HTR-8/SVneo (cell line): ENCODE results near the gene COG4.

Experiments
- DNase-seq: peaks from one replicate; pipeline ENCODE4 v3.0.0; 2011; ENCODE audit warnings: low spot score, mixed read lengths; ENCODE audit not compliant: insufficient read length
- FAIRE-seq: peaks from 2 replicates; lab custom pipeline; 2011; peaks lifted over from hg19 to GRCh38; lab: Jason Lieb, UNC

The COG4 gene

DNA sequence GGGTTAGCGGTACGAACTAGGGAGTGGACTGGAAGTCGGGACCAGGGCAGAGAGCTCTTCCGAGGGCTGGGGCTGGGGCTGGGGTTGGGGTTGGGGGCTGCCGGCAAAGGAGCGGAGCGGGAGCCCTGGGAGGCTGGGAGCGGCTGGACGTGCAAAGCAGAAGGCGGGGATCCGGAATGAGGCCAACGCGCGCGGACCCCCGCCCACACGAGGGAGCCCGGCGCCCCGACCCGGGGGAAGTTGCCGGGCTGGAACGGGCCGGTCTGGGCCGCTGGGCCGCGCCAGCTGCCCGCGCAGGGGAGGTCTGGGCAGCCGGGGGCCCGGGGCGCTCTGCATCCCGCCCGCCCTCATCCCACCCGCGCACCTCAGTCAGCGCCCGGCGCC is 84.8 kb downstream of the COG4 start:
- DNase-seq (no peak), FAIRE-seq (no peak)

DNA sequence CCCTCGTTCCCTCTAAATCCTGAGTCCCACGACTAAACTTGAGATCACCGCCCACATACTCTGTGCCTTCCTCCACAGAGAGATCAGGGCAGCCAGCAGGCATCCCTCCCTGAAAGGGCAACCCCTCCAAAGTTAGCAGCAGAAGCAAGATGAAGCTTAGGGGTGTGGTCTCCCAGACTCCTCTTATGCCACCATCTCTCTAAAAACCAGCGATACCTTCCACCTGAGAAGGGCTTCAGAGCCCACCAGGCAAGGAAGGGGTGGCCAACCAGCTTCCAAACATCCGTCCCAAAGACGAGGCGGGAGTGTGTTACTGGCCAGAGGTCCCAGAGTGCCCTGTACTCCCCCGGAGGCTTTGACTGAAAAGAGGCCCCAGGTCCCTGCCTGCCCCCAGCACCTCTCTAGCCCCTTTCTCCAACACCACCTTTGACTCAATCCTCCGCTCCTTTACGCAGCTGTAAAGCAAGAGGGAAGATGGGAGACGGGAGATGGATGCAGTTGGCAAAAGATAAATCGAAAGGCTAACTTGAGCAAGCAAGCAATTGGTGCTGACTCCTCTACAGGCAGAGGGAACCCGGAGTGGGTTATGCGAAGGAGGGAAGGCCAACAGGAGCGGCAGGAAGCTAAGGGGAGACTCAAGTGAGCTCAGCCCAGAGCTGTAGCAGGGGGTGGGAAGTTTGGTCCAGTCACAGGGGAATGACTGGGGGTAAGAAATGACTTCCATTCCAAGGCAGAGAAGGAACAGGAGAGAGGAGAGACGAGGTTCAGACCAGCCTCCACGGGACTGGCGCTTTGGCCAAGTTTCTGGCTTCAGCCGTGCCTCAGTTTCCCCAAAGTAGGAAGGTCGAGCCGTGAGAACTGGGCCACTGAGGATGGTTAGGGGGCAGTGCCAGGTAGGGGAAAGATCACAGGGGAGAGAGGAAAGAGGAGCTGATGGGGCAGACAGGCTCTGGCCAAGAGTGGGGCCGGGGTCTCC is 85.5 kb downstream of the COG4 start:
- FAIRE-seq, result peak; percentile 62

DNA sequence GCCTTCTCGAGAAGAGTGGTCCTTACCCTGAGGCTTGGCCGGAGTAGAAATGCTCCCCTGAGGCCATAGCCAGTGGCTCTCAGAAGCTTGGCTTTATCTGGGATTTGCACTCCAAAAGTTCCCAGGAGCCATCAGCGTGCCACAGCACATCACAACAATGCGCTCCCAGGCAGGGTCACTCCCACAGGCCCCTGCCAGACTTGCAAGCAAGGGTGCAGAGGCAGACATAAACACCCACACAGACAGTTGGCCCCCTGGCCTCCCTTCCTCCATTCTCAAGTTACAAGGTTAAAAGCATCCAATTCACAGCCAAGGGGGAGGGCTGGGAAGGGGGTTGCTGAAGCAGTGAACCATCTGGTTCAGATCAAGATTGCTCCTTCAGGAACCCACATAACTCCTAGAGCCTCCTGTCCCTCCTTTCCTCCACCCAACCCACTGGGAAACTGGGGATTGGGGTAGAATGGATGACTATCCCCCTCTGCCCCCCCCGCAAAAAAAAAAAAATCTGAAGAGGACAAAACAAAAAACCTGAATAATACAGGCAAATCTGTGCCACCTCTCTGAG is 86.3 kb downstream of the COG4 start:
- FAIRE-seq (peak; percentile 91), DNase-seq (peak; percentile 93)

More for the DNA sequence above, 85.5 kb downstream of the COG4 start:
- DNase-seq, result no peak

DNA sequence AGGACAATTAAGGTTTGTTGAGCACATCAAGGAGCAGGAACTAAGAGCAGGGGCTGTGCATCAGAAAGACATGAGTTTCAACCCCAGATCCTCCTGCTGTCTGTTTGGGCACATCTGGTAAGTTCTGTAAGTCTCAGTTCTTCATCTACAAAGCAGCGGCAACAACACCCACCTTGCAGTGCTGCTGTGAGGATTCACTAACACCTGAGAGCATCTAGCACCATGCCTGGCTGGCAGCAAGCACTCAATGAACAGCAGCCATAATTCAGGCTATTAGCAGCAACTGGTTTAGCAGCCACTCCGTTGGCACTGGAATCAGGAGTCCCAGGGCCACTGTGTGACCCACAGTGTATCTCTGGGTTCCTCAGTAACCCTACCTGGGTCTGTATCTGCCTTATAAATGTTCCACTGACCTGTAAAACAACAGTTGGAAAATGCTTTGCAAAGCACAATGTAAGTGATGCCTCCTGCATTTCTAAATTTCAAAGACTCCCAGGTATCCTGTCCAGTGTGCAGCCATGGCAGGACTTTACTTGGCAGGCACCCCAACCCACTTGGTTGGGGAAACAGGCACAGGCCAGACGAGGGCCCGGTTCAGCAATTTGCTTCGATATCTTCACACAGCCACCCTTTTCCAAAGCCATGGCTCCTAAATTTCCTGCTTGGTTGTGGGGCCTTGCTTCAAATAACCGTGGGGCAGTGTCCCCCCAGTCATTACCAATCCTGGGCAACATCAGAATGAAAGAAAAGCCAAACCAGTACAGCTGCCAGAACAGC is 88.7 kb downstream of the COG4 start:
- FAIRE-seq (no peak), DNase-seq (no peak)

DNA sequence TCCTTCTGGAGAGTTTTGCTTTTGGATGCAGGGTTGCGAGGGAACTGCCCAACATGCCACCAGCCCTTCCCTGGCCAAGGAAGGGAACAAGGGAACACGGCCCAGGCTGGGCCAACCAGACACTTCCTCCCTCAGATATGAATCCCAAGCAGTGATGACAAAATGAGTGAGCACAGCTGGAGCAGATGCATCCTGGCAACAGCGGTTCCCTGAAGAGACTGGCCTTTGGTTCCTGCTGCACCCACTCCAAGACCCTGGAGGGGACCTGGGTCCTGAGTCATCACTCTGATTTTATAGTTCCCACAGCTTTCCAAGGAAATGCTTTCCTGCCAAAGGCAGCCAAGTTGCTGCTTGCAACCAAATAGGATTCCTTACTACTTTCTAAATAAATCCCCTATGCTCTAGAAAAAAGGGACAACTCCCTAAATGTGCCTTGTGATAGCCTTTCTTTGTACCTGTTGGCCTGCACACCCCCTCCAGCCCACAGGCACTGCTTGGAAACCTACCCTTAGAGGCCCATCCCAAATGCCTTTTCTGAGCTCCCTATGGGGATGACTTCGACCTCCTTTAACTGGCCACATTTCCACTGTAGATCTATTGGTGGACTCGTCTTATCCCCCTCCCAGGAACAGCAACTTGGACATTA is 89.8 kb downstream of the COG4 start:
- FAIRE-seq (no peak), DNase-seq (peak; percentile 71)

DNA sequence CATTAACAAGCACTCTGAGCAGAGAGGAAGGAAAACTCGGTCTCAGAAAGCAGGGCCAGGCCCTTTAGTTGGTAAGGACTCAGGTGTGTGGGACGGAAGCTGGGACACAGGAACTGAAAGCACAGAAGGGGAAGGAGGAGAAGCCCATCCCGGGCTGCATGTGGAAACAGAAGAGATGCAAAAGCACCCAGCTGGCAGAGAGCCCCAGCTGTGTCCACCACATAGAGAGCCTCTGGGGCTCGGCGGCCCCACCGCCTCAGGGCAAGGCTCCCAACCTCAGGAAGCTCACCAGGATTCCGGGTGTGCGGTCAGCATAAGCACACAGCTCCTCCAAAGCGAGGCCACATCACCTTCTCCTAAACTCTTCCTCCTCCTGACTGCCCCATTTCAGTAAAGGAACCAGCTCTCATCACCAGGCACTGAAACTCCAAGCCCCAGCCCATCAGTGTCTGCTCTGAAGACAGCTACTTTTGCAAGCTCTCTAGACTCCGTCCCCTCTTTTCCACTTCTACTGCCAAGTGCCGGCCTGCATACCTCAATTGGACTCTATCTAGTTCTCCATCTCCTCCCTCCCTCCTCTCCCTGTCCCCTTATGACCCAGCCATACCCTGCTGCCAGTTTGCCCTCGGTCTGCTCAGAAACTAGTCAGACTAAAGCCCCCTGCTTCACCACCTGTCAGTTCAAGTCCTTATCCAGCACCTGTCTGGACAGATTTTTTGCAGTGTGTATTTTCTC is 90.5 kb downstream of the COG4 start:
- DNase-seq (no peak), FAIRE-seq (no peak)

DNA sequence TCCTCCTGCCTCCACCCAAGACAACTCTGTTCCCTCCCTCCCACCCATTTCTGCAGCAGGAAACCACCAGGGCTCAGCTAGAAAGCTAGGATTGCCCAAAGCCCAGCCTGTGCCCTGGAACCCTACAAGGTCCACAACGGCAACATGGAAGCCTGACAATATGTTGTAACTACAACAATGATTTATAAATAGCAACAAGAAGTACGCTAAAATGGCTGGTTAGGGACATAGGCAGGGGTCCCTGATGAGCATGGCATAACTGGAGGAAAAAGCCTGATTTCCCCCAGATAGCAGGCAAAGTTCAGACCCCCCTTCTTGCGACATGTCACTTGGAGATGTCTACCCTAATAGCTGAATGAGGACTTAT is 91.0 kb downstream of the COG4 start:
- no peak for FAIRE-seq
- no peak for DNase-seq

DNA sequence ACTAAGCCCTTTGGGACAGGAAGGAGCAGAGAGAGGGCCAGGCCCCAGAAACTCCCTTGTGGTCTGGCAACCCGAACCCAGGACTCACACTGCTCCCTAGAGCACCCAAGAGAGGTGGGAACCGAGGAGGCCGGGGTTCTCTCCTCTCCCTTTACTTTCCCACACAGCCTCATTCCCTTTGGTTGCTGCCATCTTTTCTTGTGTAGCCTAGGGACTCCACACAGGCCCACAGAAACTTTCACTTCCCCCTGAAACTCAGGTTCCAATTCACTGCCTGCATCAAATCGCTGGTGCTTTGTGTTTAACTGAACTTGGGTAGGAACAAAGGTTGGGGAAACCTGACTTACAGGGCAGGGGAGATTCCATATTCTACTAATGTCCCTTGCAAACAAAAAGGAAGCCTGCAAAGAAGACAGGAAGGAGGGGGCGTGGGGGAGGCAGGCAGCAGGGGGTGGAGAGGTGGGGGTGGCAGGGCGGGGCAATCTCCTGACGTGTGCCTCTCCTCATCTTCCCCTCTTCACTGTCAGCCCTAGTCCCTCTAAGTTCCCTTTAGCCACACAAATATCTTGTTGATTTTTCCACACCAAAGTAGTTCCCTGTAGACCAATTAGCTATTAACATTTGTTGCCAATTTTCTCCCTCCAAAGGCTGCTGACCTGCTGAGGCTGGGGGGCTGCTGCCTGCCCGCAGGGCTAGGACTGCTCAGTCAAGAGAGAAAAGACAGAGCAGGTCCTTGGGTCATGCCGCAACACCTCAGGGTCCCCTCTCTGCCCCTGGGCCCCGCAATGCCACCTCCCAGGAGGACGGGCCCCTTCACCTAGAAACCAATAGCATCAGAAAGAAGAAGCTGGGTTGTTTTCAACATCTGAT is 92.5 kb downstream of the COG4 start:
- no peak for FAIRE-seq
- DNase-seq, result no peak
